WTC11 (cell line): ENCODE data around the gene ADAM19. TPM values are rescaled to one million over a fixed set of nuclear protein-coding genes. Genes with fewer than 3 reads are reported as not detected.

ENCODE experiments used
- ATAC-seq: fragments of 200-7000 bp; cut with Tn5 transposase; 2 replicates; pipeline ENCODE4 v1.10.0; 2021; ENCODE audit warnings: mild to moderate bottlenecking, moderate library complexity
- CTCF ChIA-PET: fragments of 300-600 bp; sonication (Branson Sonifier 250); formaldehyde crosslinking; loops from one replicate; lab custom pipeline; 2021; ENCODE audit warnings: antibody characterized with exemption; lab: Charles Lee
- POLR2A ChIA-PET: fragments of 350-600 bp; sonication (Branson Sonifier 250); formaldehyde crosslinking; loops from one replicate; lab custom pipeline; 2021; ENCODE audit warnings: antibody characterized with exemption; lab: Charles Lee
- DNase-seq: peaks from one replicate; pipeline ENCODE4 v3.0.0; 2021; ENCODE audit warnings: low spot score
- H3K27ac Mint-ChIP-seq: 2 replicates; pipeline ENCODE4 v1.8.0; 2021; ENCODE audit warnings: mixed read lengths
- H3K27me3 Mint-ChIP-seq: 2 replicates; pipeline ENCODE4 v1.8.0; 2021; ENCODE audit warnings: low read depth, mild to moderate bottlenecking, moderate library complexity, mixed read lengths
- H3K36me3 Mint-ChIP-seq: 2 replicates; pipeline ENCODE4 v1.8.0; 2021; ENCODE audit warnings: mixed read lengths
- H3K4me1 Mint-ChIP-seq: 2 replicates; pipeline ENCODE4 v1.8.0; 2022; ENCODE audit warnings: mixed read lengths
- H3K4me3 Mint-ChIP-seq: 2 replicates; pipeline ENCODE4 v1.8.0; 2021; ENCODE audit warnings: mild to moderate bottlenecking, moderate library complexity, mixed read lengths
- H3K9me3 Mint-ChIP-seq: 2 replicates; pipeline ENCODE4 v1.8.0; 2021; ENCODE audit warnings: mixed read lengths
- CREM ChIP-seq: sonication (generic); formaldehyde crosslinking; IDR thresholded peaks from 2 replicates; pipeline ENCODE4 v1.8.1; 2022; ENCODE audit warnings: mild to moderate bottlenecking, missing genetic modification reagents, moderate library complexity
- GRHL2 ChIP-seq: fragments of 250-450 bp; sonication (Bioruptor Pico); IDR thresholded peaks from 2 replicates; pipeline ENCODE4 v1.8.0; 2022; ENCODE audit warnings: mild to moderate bottlenecking, moderate library complexity; ENCODE audit not compliant: insufficient replicate concordance, severe bottlenecking
- JAZF1 ChIP-seq: fragments of 250-450 bp; sonication (Bioruptor Pico); IDR thresholded peaks from 2 replicates; pipeline ENCODE4 v1.9.0; 2021; ENCODE audit warnings: moderate library complexity, mild to moderate bottlenecking, inconsistent platforms
- KAT7 ChIP-seq: sonication (generic); formaldehyde crosslinking; IDR thresholded peaks from 2 replicates; pipeline ENCODE4 v1.8.1; 2023; ENCODE audit warnings: missing genetic modification reagents, mild to moderate bottlenecking, borderline replicate concordance
- MAX ChIP-seq: sonication (generic); formaldehyde crosslinking; IDR thresholded peaks from 2 replicates; pipeline ENCODE4 v1.8.0; 2022; ENCODE audit warnings: mild to moderate bottlenecking, missing genetic modification reagents
- NFATC4 ChIP-seq: fragments of 250-450 bp; sonication (Bioruptor Pico); IDR thresholded peaks from 2 replicates; pipeline ENCODE4 v1.9.0; 2021; ENCODE audit warnings: mild to moderate bottlenecking
- NFYB ChIP-seq: sonication (generic); formaldehyde crosslinking; conservative IDR thresholded peaks from 2 replicates; pipeline ENCODE4 v1.8.0; 2022; ENCODE audit warnings: low read depth, missing genetic modification reagents
- OVOL2 ChIP-seq: fragments of 250-450 bp; sonication (Bioruptor Pico); IDR thresholded peaks from 2 replicates; pipeline ENCODE4 v1.9.0; 2021; ENCODE audit warnings: mild to moderate bottlenecking, borderline replicate concordance
- PRDM15 ChIP-seq: sonication (generic); formaldehyde crosslinking; IDR thresholded peaks from 2 replicates; pipeline ENCODE4 v1.8.0; 2022; ENCODE audit warnings: missing genetic modification reagents
- SMAD4 ChIP-seq: sonication (generic); formaldehyde crosslinking; IDR thresholded peaks from 2 replicates; pipeline ENCODE4 v1.8.0; 2022; ENCODE audit warnings: mild to moderate bottlenecking, missing genetic modification reagents
- STAT6 ChIP-seq: sonication (generic); formaldehyde crosslinking; conservative IDR thresholded peaks from 2 replicates; pipeline ENCODE4 v1.8.1; 2023; ENCODE audit warnings: mild to moderate bottlenecking, low read depth, missing genetic modification reagents, moderate library complexity
- TCF7 ChIP-seq: sonication (generic); formaldehyde crosslinking; IDR thresholded peaks from 2 replicates; pipeline ENCODE4 v1.8.0; 2022; ENCODE audit warnings: mild to moderate bottlenecking, low read depth, missing genetic modification reagents, moderate library complexity
- TEAD4 ChIP-seq: sonication (generic); formaldehyde crosslinking; IDR thresholded peaks from 2 replicates; pipeline ENCODE4 v1.8.0; 2022; ENCODE audit warnings: mild to moderate bottlenecking, missing genetic modification reagents
- ZNF219 ChIP-seq: sonication (generic); formaldehyde crosslinking; IDR thresholded peaks from 2 replicates; pipeline ENCODE4 v1.8.0; 2023; ENCODE audit warnings: missing genetic modification reagents, mild to moderate bottlenecking, borderline replicate concordance
- ZNF232 ChIP-seq: sonication (generic); formaldehyde crosslinking; IDR thresholded peaks from 2 replicates; pipeline ENCODE4 v1.8.0; 2022; ENCODE audit warnings: mild to moderate bottlenecking, missing genetic modification reagents
- ZNF532 ChIP-seq: fragments of 250-450 bp; sonication (Bioruptor Pico); IDR thresholded peaks from 2 replicates; pipeline ENCODE4 v1.9.0; 2021; ENCODE audit warnings: mild to moderate bottlenecking, borderline replicate concordance
- ZNF671 ChIP-seq: fragments of 250-450 bp; sonication (Bioruptor Pico); IDR thresholded peaks from 2 replicates; pipeline ENCODE4 v1.8.0; 2021; ENCODE audit warnings: mild to moderate bottlenecking
- total RNA-seq: library from RNA; stranded (reverse); gene quantifications from 3 replicates; pipeline ENCODE4 v1.2.3, GENCODE V29; 2021
- TF ChIP-seq, protein P1 (sequence below): fragments of 250-450 bp; sonication (Bioruptor Pico); IDR thresholded peaks from 2 replicates; pipeline ENCODE4 v2.1.2; 2022; ENCODE audit warnings: mild to moderate bottlenecking, moderate library complexity
- TF ChIP-seq, protein P2 (sequence below): sonication (generic); formaldehyde crosslinking; IDR thresholded peaks from 2 replicates; pipeline ENCODE4 v1.8.0; 2022; ENCODE audit warnings: mild to moderate bottlenecking, missing genetic modification reagents
- TF ChIP-seq, protein P3 (sequence below): sonication (generic); formaldehyde crosslinking; IDR thresholded peaks from 2 replicates; pipeline ENCODE4 v1.8.1; 2022; ENCODE audit warnings: low read depth, missing genetic modification reagents, borderline replicate concordance

Gene ADAM19
- total RNA-seq, 1 experiment from 2014 or later = 28.6 TPM

- TF ChIP-seq SMAD4 (CRISPR knock-in tag) (no peak), MAX (CRISPR knock-in tag) (no peak), ZNF532 (CRISPR knock-in tag) (no peak), ZNF671 (CRISPR knock-in tag) (no peak), TEAD4 (CRISPR knock-in tag) (no peak), CREM (no peak), GRHL2 (no peak), PRDM15 (no peak), ZNF232 (CRISPR knock-in tag) (no peak), JAZF1 (CRISPR knock-in tag) (no peak), TCF7 (CRISPR knock-in tag) (no peak)
- TF ChIP-seq, protein P1, sequence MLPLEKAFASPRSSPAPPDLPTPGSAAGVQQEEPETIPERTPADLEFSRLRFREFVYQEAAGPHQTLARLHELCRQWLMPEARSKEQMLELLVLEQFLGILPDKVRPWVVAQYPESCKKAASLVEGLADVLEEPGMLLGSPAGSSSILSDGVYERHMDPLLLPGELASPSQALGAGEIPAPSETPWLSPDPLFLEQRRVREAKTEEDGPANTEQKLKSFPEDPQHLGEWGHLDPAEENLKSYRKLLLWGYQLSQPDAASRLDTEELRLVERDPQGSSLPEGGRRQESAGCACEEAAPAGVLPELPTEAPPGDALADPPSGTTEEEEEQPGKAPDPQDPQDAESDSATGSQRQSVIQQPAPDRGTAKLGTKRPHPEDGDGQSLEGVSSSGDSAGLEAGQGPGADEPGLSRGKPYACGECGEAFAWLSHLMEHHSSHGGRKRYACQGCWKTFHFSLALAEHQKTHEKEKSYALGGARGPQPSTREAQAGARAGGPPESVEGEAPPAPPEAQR (CRISPR knock-in tag) = no peak
Observed at GRCh38 chr5:157528036-157528632, 47.4 kb downstream of the ADAM19 start (continued).

GRCh38 chr5:157524887-157525286 is 50.7 kb downstream of the ADAM19 start:
- ChIA-PET POLR2A (interaction anchor here (0.6 kb wide), 1 partner anchor 66 kb away, joined by 5 read pairs; no protein-coding TSS in a partner anchor), CTCF (interaction anchor here (1.9 kb wide), 1 partner anchor 53 kb away, joined by 5 read pairs; no protein-coding TSS in a partner anchor)
- ATAC-seq (no peak), DNase-seq (no peak)
- H3K9me3 Mint-ChIP-seq = no peaks in the 10 kb centered on the region
- no peak overlapping the region for H3K4me3 Mint-ChIP-seq
- H3K27ac Mint-ChIP-seq = no peak overlapping the region
- peaks cover 16% of the 10 kb centered on the region for H3K4me1 Mint-ChIP-seq
- no peaks in the 10 kb centered on the region for H3K36me3 Mint-ChIP-seq
- no peaks in the 10 kb centered on the region for H3K27me3 Mint-ChIP-seq
- TF ChIP-seq KAT7 (CRISPR knock-in tag) (no peak), NFYB (CRISPR knock-in tag) (no peak), NFATC4 (no peak), ZNF219 (CRISPR knock-in tag) (no peak), OVOL2 (CRISPR knock-in tag) (no peak), STAT6 (CRISPR knock-in tag) (no peak)
- TF ChIP-seq, protein P2, sequence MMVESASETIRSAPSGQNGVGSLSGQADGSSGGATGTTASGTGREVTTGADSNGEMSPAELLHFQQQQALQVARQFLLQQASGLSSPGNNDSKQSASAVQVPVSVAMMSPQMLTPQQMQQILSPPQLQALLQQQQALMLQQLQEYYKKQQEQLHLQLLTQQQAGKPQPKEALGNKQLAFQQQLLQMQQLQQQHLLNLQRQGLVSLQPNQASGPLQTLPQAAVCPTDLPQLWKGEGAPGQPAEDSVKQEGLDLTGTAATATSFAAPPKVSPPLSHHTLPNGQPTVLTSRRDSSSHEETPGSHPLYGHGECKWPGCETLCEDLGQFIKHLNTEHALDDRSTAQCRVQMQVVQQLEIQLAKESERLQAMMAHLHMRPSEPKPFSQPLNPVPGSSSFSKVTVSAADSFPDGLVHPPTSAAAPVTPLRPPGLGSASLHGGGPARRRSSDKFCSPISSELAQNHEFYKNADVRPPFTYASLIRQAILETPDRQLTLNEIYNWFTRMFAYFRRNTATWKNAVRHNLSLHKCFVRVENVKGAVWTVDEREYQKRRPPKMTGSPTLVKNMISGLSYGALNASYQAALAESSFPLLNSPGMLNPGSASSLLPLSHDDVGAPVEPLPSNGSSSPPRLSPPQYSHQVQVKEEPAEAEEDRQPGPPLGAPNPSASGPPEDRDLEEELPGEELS = no peak
- TF ChIP-seq, protein P3, sequence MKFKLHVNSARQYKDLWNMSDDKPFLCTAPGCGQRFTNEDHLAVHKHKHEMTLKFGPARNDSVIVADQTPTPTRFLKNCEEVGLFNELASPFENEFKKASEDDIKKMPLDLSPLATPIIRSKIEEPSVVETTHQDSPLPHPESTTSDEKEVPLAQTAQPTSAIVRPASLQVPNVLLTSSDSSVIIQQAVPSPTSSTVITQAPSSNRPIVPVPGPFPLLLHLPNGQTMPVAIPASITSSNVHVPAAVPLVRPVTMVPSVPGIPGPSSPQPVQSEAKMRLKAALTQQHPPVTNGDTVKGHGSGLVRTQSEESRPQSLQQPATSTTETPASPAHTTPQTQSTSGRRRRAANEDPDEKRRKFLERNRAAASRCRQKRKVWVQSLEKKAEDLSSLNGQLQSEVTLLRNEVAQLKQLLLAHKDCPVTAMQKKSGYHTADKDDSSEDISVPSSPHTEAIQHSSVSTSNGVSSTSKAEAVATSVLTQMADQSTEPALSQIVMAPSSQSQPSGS (CRISPR knock-in tag) = no peak
